Measurements from ENCODE around the gene FHIP1B.

GRCh38 chr11:6175440-6175839 lies 59.0 kb downstream of the FHIP1B start:
- TF ChIP-seq CTCF (optimal IDR thresholded peaks at IDR 0.05 in 1 of 3, IDR thresholded peaks at IDR 0.05 in 1 of 3, conservative IDR thresholded peaks at IDR 0.05 in 1 of 3; ENCODE audit: extremely low read depth in 1 of 3, insufficient read depth in 2 of 3, low read length in 3 of 3) (no peak), EZH2 (IDR thresholded peaks at IDR 0.05; ENCODE audit: low read length) (no peak)

Measured in keratinocyte (primary cell).